Fibroblast of skin of back (primary cell): ENCODE measurements around the gene CBY2.

ENCODE experiments used
- DNase-seq: peaks from one replicate; pipeline ENCODE4 v3.0.0-alpha.2; 2013

Gene CBY2

GRCh38 chr13:45702869-45703391, 810 bp downstream of the CBY2 start:
- DNase-seq, result no peak

GRCh38 chr13:45704211-45704739, 2.2 kb downstream of the CBY2 start:
- no peak for DNase-seq

GRCh38 chr13:45704854-45705695, 3.0 kb downstream of the CBY2 start:
- DNase-seq, result no peak

- DNase-seq, result no peak
Measured at GRCh38 chr13:45705918-45706317, 3.8 kb downstream of the CBY2 start.

GRCh38 chr13:45707516-45708100, 5.5 kb downstream of the CBY2 start:
- no peak for DNase-seq

GRCh38 chr13:45711951-45712350, 9.8 kb downstream of the CBY2 start:
- no peak for DNase-seq

GRCh38 chr13:45713106-45713690, 11.1 kb downstream of the CBY2 start:
- DNase-seq, result no peak

- no peak for DNase-seq
Measured at GRCh38 chr13:45713721-45714120, 11.6 kb downstream of the CBY2 start.

- DNase-seq, result no peak
Measured at GRCh38 chr13:45714170-45714569, 12.1 kb downstream of the CBY2 start.

GRCh38 chr13:45715351-45715750, 13.2 kb downstream of the CBY2 start:
- no peak for DNase-seq

- DNase-seq, result no peak
Measured at GRCh38 chr13:45717349-45717748, 15.2 kb downstream of the CBY2 start.

GRCh38 chr13:45718063-45718462, 15.9 kb downstream of the CBY2 start:
- DNase-seq, result peak; percentile 11

GRCh38 chr13:45718992-45719391, 16.9 kb downstream of the CBY2 start:
- DNase-seq, result peak; percentile 6

- no peak for DNase-seq
Measured at GRCh38 chr13:45721203-45721731, 19.1 kb downstream of the CBY2 start.

- no peak for DNase-seq
Measured at GRCh38 chr13:45723798-45724197, 21.7 kb downstream of the CBY2 start.

GRCh38 chr13:45728759-45729158, 26.6 kb downstream of the CBY2 start:
- no peak for DNase-seq

- DNase-seq, result no peak
Measured at GRCh38 chr13:45731455-45731854, 29.3 kb downstream of the CBY2 start.

- DNase-seq, result no peak
Measured at GRCh38 chr13:45732916-45733315, 30.8 kb downstream of the CBY2 start.

GRCh38 chr13:45733361-45733760, 31.2 kb downstream of the CBY2 start:
- DNase-seq, result no peak

GRCh38 chr13:45737571-45738017, 35.5 kb downstream of the CBY2 start:
- DNase-seq, result no peak

GRCh38 chr13:45742985-45743384, 40.9 kb downstream of the CBY2 start:
- DNase-seq, result no peak

GRCh38 chr13:45744979-45745378, 42.9 kb downstream of the CBY2 start:
- no peak for DNase-seq

GRCh38 chr13:45747071-45747470, 45.0 kb downstream of the CBY2 start:
- no peak for DNase-seq
